ENCODE results near the gene OGFR.

DNA sequence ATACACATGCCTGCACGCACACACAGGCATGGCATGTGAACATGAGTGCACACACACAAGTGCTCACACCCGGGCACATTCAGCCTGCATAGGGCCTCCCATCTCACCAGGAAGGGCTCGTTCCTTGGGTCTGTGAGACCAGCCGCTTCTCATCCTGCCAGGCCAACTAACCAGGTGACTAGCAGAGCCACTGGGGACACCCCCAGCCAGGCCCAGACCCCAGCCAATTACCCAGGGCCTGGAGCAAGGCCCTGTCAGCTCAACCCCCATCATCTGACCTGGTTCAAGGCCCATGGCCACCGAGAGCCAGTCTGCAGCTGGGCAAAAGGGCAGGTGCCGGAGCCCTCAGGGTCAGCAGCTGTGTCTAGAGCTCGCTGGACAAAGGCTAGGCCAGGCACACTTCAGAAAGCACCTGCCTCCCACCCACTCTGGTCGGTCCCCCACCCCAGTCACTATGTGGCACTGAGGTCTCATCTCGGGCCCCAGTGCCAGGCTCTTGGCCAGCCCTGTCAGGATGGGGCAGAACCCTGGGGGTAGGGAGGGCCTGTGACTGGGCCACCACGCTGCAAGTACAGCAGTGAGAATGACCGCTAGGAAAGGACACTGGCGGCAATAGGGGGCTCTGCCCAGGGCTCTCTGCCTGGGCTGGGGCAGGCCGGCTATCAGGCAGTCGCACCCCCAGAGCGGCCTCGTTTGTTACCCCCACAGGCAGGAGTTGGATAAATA lies 35.1 kb upstream of the OGFR start:
- TF ChIP-seq, protein P1, sequence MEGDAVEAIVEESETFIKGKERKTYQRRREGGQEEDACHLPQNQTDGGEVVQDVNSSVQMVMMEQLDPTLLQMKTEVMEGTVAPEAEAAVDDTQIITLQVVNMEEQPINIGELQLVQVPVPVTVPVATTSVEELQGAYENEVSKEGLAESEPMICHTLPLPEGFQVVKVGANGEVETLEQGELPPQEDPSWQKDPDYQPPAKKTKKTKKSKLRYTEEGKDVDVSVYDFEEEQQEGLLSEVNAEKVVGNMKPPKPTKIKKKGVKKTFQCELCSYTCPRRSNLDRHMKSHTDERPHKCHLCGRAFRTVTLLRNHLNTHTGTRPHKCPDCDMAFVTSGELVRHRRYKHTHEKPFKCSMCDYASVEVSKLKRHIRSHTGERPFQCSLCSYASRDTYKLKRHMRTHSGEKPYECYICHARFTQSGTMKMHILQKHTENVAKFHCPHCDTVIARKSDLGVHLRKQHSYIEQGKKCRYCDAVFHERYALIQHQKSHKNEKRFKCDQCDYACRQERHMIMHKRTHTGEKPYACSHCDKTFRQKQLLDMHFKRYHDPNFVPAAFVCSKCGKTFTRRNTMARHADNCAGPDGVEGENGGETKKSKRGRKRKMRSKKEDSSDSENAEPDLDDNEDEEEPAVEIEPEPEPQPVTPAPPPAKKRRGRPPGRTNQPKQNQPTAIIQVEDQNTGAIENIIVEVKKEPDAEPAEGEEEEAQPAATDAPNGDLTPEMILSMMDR (IDR thresholded peaks at IDR 0.05): no peak
- TF ChIP-seq EZH2 (IDR thresholded peaks at IDR 0.05): no peak
- TF ChIP-seq EZH2phosphoT487 (IDR thresholded peaks at IDR 0.05): no peak

Measured in neural progenitor cell (in vitro differentiated cells).